Neural progenitor cell (in vitro differentiated cells): ENCODE data around the gene SCP2.

Source experiments
- CTCF ChIP-seq: fragments of 200-600 bp; sonication (generic); IDR thresholded peaks from 2 replicates; pipeline ENCODE4 v1.5.1; 2017; ENCODE audit warnings: antibody characterized with exemption, mild to moderate bottlenecking
- EZH2 ChIP-seq: fragments of 200-600 bp; sonication (generic); IDR thresholded peaks from 2 replicates; pipeline ENCODE4 v1.6.1; 2017; ENCODE audit warnings: antibody characterized with exemption, mild to moderate bottlenecking, moderate library complexity
- EZH2phosphoT487 ChIP-seq: fragments of 200-600 bp; sonication (generic); IDR thresholded peaks from 2 replicates; pipeline ENCODE4 v1.6.1; 2017; ENCODE audit warnings: antibody characterized with exemption

DNA sequence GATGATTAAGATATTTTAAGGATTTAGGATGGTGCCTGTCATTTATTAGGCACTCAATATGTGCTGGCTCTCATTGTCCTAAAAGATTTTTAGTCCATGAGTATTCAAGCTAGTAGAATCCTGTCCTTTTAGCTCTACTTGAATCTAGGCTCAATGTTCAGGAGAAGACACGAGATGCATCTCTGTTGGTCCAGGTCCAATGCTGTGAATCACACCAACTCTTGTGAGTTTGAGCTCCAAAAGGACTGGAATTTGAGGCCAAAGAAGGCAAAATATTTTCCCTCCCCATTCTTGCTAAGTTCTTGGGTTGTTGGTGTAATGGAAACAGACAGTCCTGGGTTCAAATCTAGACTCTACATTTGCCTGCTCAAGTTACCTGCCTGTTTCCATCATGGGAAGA, 133.5 kb downstream of the SCP2 start:
- TF ChIP-seq CTCF, result no peak
- TF ChIP-seq EZH2, result no peak
- no peak for TF ChIP-seq EZH2phosphoT487
